Measurements from ENCODE around the gene EHBP1L1. TPM values are rescaled to one million over a fixed set of nuclear protein-coding genes. Genes with fewer than 3 reads are reported as not detected.

EHBP1L1 gene
- 39.5 and 43.5 TPM in 2 replicates for total RNA-seq

DNA sequence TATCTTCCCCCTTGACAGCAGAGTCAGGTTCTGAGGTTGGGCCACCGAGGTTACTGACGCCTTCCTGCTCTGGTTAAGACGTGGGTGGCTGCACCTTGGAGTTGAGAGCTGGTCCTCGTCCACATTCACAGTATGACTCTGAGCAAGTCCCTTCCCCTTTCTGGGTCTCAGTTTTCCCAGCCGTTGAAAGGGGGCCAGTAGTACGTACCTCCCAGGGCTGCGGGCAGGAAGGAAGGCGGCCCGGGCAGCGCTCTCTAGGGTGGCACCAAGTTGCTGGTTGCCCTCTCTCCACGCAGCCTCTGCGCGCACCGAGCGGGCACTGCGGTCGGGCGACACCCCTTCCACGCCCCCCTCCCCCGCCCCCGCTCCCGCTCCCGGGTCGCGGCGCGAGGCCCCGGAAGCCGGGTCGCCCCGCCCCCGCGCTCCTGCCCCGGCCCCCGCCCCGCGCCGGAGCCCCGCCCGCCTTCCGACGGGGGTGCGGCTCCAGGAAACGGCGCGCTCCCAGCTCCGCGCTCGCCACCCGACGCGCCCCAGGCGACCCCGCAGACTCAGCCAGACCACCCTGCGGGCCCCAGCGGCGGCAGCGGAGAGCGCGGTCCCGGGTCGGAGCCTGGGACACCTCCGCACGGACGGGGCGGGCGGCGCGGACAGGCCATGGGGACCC lies at the start of gene EHBP1L1:
Gene EHBP1L1, plus strand, starts transcription at position 486 of the 664 bp plus-strand sequence. CDS start 250 bp downstream, outside the sequence.
- no peak for DNase-seq (ENCODE audit: low read depth, low spot score)

DNA sequence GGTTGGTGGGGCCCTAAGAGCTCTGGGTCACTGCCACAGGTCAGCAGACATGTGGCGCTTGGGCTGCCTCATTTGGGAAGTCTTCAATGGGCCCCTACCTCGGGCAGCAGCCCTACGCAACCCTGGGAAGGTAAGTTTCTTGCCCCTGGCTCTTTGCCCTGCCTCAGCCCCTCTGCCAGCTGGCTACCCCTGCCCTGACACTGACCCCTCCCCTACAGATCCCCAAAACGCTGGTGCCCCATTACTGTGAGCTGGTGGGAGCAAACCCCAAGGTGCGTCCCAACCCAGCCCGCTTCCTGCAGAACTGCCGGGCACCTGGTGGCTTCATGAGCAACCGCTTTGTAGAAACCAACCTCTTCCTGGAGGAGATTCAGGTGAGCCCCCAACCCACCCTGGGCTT lies 49.1 kb upstream of the EHBP1L1 start:
- DNase-seq (ENCODE audit: low read depth, low spot score): no peak

DNA sequence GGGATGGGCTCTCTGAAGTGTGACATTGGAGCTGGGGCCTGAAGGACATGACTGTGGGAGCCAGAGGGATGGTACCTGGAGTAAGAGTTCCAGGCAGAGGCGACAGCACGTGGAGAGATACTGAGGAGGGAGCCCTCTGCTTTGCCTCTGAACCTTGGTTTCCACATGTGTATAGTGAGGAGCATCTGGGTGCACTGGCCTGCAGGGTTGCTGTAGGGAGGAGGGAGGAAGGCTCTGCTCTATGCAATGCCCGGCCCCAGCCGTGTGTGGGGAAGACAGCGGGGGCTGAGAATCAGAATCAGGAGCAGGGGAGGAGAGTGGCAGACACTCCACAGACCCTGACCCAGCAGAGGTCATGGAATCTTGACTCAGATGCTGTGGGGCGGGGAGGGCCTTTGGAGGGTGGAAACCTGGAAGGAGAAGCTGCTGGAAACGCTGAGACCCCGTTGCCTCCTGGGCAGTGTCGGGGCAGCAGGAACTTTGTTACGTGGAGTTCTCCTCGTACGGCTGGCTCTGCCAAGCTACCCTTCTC lies 47.0 kb upstream of the EHBP1L1 start:
- DNase-seq (ENCODE audit: low read depth, low spot score): no peak

DNA sequence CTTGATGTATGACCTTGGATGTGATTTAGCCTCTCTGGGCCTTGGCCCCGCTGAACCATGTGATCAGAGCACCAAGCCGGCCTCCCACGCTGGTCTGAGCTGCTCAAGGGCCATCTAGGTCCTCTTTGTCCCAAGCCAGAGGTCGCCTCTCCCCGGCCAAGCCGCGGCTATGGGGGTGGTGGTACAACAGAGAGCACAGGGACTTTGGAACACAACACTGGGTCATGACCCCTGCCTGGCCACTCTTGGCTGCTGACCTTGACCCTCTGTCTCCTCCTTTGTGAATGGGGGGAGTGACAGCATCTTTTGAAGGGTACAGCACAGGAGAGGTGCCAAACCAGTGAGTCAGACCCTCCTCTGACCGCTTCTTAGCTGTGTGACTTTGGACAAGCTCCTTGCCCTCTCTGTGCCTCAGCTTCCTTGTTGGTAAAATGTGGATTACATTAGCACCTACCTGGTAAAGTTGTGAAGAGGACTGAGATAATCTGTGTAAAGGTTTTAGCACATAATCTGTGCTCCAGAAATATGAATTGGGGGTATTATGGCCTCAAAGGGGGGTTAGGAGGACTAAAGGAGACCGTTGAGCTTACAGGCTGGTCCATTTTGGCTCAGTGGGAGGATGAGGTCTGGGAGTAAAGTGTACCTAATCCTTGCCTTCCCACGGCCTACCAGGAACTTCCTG lies 46.2 kb upstream of the EHBP1L1 start:
- no peak for DNase-seq (ENCODE audit: low read depth, low spot score)

DNA sequence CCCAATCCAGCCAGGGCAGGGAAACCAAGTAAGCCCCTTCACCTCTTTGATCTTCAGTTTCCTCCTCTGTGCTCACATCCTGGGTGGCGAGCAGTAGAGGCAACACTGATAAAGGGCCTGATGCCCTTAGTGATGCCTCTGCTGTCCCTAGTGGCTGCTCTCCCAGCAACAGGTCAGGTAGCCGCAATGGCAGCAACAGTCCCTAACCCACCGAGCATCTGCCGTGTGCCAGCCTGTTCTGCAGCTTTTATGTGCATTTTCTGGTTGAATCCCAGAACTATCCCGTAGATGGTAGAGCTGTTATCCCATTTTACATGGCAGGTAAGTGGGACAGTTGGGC lies 45.7 kb upstream of the EHBP1L1 start:
- DNase-seq (ENCODE audit: low read depth, low spot score): no peak

DNA sequence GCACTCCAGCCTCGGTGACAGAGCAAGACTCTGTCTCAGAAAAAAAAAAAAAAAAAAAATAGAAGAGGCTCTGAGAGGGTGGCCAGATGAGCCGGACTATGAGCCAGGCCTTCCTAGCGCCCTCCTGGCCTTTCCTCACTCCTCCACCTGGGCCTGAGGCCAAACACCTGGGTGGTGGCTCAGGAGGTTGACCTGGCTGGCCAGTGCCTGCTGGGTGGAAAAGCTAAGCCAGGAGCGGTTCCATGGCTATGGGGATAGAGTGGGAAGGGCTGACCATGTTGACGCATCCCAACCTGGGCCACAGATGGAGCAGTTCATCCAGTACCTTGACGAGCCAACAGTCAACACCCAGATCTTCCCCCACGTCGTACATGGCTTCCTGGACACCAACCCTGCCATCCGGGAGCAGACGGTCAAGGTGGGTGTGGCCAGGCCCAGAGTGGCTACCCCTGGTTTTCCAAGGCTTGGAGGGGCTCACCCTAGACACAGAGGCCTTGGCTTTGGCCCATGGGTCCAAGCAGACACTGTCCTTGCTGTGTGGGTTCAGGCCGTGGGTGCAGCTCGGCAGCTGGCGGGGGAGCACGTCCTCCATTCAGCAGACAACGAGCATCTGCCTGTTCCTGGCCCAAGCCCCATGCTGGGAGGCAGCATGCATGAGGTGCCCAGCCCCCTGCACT lies 43.3 kb upstream of the EHBP1L1 start:
- DNase-seq (ENCODE audit: low read depth, low spot score): no peak

DNA sequence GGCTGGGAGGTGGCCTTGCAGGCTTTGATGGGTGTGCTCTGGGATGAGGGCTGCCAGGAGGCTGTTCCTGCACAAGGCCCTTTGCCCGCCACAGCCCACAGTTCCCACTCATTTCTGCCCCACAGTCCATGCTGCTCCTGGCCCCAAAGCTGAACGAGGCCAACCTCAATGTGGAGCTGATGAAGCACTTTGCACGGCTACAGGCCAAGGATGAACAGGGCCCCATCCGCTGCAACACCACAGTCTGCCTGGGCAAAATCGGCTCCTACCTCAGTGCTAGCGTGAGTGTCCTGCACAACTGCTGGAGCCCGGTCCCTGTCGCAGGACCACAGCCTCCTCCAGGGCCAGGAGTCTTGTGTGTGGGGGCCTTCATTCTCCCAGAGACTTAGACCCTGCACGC lies 40.8 kb upstream of the EHBP1L1 start:
- DNase-seq (ENCODE audit: low read depth, low spot score): no peak

DNA sequence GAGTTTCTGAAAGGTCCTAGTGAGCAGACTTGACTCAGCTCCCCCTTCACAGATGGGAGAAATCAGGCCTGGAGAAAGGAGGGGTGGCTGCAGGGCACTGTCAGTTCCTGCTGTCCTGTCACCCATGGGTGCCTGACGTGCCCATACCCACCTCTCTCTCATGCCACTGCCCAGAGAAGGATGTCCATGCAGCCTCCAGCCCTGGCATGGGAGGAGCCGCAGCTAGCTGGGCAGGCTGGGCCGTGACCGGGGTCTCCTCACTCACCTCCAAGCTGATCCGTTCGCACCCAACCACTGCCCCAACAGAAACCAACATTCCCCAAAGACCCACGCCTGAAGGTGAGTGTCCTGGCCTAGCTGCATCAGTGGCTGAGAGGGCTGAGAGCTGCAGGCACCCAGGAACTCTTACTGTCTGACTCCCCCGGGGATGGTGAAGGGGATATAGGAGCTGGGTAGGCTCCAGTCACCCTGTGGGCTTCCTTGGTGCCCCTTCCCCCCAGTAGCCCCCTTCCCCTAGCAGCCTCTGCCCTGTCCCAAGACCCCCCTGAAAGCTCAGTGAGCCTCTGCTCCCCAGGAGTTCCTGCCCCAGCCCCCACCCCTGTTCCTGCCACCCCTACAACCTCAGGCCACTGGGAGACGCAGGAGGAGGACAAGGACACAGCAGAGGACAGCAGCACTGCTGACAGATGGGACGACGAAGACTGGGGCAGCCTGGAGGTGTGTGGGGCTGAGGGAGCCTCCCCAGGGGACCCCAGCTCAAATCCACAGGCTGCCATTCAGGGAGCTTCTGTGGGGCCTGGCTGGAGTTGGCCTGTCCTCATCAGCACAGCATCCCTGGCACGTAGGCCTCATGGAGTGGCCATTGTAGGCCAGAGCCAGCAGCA lies 39.2 kb upstream of the EHBP1L1 start:
- no peak for DNase-seq (ENCODE audit: low read depth, low spot score)

DNA sequence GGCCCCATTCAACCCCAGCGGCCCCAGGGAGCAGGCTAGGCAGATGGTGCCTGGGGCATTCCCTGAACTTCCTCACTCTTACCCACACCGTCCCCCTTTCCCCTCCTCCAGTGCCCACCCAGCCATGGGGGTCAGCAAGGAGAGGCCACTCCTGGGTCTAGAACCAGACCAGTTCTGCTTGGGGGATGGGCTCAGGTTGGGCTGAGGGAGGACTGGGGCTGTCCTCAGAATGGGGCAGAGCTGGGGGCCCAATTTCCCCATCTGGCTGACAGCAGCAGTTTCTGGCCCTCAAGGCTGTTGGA lies 38.6 kb upstream of the EHBP1L1 start:
- no peak for DNase-seq (ENCODE audit: low read depth, low spot score)

DNA sequence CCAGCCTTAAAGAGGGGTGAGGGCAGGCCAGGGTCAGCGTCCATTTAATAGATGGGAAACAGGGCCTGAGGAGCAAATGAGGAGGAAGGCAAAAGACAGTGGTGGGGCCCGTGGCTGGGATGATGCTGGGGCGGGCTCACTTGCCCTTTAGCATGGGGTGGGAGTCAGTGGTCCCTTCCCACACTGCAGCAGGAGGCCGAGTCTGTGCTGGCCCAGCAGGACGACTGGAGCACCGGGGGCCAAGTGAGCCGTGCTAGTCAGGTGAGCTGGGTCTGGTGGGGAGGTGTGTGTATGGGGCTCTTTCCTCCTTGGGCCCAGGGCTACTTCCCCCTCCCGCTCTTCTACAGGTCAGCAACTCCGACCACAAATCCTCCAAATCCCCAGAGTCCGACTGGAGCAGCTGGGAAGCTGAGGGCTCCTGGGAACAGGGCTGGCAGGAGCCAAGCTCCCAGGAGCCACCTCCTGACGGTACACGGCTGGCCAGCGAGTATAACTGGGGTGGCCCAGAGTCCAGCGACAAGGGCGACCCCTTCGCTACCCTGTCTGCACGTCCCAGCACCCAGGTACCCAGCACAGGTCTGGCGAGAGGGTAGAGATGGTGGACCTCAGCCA lies 38.1 kb upstream of the EHBP1L1 start:
- no peak for DNase-seq (ENCODE audit: low read depth, low spot score)

DNA sequence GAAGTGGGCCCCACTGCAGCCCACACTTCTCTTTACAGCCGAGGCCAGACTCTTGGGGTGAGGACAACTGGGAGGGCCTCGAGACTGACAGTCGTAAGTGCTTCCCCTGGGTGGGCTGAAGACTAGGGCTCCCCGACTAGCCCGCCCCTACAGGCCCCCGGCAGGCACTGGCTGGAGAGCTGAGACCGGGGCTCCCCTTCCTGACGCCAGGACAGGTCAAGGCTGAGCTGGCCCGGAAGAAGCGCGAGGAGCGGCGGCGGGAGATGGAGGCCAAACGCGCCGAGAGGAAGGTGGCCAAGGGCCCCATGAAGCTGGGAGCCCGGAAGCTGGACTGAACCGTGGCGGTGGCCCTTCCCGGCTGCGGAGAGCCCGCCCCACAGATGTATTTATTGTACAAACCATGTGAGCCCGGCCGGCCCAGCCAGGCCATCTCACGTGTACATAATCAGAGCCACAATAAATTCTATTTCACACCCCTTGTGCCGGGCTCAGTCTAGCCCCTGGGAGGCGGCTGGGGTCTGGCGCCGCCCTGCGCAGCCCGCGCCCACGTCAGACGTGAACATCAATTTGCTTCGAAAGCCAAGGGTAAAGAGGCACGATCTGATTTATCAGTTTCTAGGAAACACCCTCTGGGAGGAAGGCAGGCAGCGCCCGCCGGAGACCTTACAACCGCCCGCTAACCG lies 37.5 kb upstream of the EHBP1L1 start:
- DNase-seq (ENCODE audit: low read depth, low spot score): no peak

DNA sequence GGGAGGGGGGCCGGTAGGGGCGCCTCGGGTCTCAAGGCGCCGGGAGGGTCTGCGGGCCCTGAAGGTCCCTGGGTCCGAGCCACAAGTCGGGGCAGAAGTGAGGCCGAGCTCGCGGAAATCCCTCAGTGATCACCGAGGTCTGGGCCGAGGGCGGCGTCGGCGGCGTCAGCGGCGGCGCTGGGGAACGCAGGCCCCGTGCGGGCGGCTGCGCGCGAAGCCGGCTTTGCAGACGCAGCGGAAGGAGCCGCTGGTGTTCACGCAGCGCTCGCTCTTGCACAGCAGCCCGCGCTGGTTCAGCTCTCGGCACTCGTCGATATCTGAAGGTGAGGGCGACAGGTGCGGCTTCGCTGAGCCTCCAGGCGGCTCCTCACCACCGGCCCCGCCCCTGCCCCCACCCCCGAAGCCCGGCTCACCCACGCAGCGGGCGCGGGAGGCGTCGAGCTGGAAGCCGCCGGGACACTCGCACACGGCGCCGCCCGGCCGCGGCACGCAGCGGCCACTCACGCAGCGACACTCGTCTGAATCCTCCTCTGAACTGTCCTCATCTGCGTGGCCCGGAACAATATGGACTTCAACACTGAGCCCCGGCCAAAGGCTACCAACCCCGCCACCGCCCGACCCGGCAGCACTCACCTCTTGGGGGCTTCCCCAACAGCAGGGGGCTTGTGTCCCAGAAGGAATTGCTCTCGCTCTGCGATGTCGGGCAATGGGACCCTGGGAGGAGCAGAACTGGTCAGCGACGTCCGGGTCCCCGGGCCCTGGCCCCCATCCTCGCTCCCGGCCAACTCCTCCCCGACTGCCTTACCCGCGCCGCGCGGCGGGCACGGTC lies 36.7 kb upstream of the EHBP1L1 start:
- DNase-seq (ENCODE audit: low read depth, low spot score): no peak

DNA sequence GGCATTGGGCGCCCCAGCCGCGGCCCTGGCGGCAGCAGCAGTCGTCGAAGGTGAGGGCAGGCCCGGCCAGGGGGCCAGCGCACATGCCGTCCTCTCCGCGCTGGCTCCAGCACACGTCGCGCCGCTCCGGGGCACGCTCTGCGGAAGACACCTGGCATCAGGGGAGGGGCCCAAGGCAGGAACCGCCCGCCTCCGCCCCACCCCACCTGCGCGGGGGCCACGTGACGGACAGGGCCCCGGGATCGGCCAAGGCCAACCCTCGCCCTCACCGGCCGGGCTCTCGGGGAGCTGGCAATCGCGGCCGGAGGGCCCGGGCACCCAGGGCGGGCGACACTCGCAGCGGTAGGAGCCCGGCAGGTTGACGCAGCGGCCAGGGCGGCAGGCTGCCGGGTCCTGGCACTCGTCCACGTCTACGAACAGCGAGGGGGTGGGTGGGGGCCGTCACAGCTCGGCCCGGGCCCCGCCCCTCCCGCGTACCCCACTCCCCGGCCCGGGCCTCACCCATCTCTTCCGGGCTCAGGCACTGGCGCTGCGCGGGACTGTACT lies 36.0 kb upstream of the EHBP1L1 start:
- no peak for DNase-seq (ENCODE audit: low read depth, low spot score)

DNA sequence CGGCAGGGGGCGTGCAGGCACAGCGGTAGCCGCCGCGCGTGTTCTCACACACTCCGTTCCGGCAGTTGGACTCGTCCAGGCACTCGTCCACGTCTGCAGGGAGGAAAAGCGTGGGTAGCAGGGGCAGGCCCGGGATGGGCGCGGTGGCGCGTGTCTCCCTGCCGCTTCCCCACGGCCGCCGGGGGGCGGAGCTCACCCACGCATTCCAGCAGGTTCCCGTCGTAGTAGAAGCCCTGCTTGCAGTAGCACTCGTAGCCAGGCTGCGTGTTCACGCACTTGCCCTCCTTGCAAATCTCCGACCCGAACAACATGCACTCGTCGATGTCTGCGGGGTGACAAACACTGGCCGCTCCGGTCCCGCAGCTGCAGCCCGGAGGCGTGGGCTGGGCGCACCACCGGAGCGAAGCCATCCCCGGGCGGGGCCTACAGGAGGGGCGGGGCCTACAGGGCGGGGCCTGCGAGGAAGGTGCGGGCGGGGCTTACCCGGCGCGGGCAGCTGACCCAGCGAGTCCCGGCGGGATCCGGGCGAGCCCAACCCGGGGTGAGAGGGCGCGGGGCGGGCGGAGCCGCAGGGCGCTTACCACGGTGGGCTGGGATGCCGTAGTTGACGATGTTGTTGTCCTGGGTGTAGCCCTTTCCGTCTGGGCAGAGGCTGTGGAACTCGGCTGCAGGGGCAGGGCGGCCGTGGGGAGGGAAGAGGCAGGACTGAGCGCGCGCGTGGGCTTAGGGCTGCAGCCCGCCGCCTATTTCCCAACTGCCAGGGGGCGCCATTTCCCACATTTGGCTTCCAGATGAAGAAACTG lies 35.4 kb upstream of the EHBP1L1 start:
- DNase-seq (ENCODE audit: low read depth, low spot score): no peak

DNA sequence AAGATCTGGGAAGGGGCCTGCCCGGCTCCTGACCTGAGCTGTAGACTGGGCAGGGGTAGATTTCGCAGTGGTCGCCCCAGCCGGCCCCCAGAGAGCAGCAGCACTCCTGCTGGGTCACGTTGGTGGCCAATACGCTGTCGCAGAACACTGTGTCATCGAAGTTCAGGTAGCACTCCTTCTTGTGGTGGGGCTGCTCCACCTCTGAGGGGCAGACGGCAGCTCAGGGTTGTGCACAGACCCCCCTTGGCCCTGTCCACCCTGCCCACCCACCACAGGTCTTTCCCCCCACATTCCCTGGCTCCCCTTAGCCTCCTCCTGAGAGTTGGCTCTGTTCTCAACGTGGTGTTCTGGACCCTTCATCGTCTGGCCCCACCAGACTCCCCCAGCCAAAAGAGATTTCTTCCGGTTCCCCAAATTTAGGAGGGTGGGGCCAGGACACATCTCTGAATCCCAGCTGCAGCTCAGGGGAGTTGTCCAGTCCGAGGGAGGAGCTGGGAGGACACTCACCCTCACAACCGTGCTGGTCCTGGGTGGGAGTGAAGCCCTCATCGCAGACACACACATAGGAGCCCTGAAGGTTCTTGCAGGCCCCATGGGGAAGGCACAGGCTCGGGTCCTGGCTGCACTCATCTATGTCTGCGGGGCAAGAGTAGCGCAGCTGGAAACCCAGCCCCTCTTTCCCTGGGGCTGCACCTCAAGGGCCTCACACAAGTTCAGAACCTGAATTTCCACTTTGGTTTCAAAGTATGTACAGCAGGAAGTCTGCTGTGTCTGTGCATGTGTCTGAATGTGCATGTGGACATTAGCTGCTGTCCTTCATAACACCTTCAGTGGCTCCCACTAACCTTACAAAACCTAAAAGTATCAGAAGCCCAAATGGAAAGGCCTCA lies 34.5 kb upstream of the EHBP1L1 start:
- DNase-seq (ENCODE audit: low read depth, low spot score): no peak

DNA sequence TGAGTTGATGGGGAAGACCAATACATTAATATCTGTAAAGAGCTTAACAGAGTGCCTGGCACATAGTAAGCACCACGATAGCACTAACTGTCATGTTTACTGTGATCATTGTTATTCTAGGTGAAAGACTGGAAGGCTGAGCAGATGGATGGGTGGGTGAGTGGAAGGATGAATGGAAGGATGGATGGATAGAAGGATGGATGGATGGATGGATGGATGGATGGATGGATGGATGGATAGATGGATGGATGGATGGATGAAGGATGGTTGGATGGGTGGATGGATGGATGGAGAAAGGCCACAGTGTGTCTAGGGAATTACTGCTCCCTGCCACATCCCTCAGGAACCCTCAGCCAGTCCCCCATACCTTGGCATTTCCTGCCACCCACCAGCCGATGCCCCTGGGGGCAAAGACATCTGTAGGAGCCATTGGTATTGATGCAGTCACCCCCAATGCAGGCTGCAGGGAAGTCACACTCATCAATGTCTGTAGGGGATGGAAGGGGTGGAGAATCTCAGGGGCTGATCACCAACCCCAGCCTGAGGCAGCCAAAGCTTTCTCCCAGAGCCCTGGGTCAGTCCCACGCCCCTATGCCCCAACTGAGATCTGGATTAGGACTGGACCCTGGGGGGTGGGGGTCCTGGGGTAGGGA lies 33.0 kb upstream of the EHBP1L1 start:
- DNase-seq (ENCODE audit: low read depth, low spot score): no peak

DNA sequence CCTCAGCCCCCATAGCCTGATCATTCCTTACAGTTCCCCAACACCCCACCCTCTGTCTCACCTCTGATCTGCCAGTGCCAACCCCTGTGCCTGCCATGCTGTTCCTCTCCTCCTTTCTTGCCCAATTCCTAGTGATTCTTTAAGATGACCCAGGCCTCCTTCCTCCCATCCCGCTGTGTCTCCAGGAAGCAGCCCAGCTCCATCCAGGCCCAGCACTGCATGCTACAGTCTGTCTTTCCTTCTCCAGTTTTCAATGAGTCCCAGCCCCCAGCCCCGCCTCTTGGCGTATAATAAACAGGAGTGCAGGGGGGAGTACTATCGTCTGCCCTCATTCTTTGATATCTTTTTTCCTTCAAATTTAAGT lies 30.0 kb upstream of the EHBP1L1 start:
- no peak for DNase-seq (ENCODE audit: low read depth, low spot score)
